Endothelial cell of umbilical vein (primary cell): ENCODE results near the gene ARHGAP21. TPM values are rescaled to one million over a fixed set of nuclear protein-coding genes. Genes with fewer than 3 reads are reported as not detected.

Experiments used
- BruUV-seq: library from RNA; stranded (reverse); fragments of 400-500 nt; replicated peaks from 2 replicates; lab custom pipeline; 2021; lab: Mats Ljungman, UMichigan
- CTCF ChIA-PET: fragments of 300-600, 350-600 bp; sonication (Branson Sonifier 250); formaldehyde crosslinking; loops from one replicate; lab custom pipeline; 2021; ENCODE audit warnings: antibody characterized with exemption, inconsistent platforms; lab: Charles Lee
- POLR2A ChIA-PET: fragments of 300-600, 350-600 bp; sonication (Branson Sonifier 250); formaldehyde crosslinking; loops from one replicate; lab custom pipeline; 2021; ENCODE audit warnings: antibody characterized with exemption, inconsistent platforms; lab: Charles Lee
- DNase-seq: peaks from one replicate; pipeline ENCODE4 v3.0.0-alpha.2; 2011; ENCODE audit warnings: low read depth, low spot score
- FAIRE-seq: peaks from 2 replicates; lab custom pipeline; 2011; peaks lifted over from hg19 to GRCh38; lab: Jason Lieb, UNC
- H2AFZ ChIP-seq: 2 replicates; pipeline ENCODE4 v1.6.0; 2012; ENCODE audit warnings: low read depth, low read length, control low read depth, inconsistent platforms
- H3K27ac ChIP-seq: 2 replicates; pipeline ENCODE4 v1.5.1; 2011; ENCODE audit warnings: low read depth, mild to moderate bottlenecking, control low read depth, low read length, moderate library complexity; ENCODE audit not compliant: insufficient read depth
- H3K27me3 ChIP-seq, 2 experiments: 2 replicates each; pipeline versions ENCODE4 v1.6.0 to v1.6.1; 2011; ENCODE audit warnings: low read length in 2 of 2, mixed read lengths in 1 of 2; ENCODE audit not compliant: control insufficient read depth in 2 of 2, insufficient read depth in 2 of 2
- H3K36me3 ChIP-seq, 2 experiments: 2 replicates in 1 of 2; 3 replicates in 1 of 2; pipeline ENCODE4 v1.5.1; 2011; ENCODE audit warnings: low read length in 2 of 2, mild to moderate bottlenecking in 1 of 2, moderate library complexity in 1 of 2; ENCODE audit not compliant: control insufficient read depth in 2 of 2, insufficient read depth in 2 of 2; ENCODE audit errors: extremely low read depth in 1 of 2
- H3K4me1 ChIP-seq: 3 replicates; pipeline ENCODE4 v1.5.1; 2011; ENCODE audit warnings: mild to moderate bottlenecking, low read length; ENCODE audit not compliant: control insufficient read depth, insufficient read depth; ENCODE audit errors: extremely low read depth
- H3K4me2 ChIP-seq: 2 replicates; pipeline ENCODE4 v1.6.1; 2011; ENCODE audit warnings: low read length, control low read depth, mixed read lengths; ENCODE audit not compliant: insufficient read depth
- H3K4me3 ChIP-seq, 3 experiments: fragments of 200-600 bp in 1 of 3; sonication (generic), shearing (Covaris generic) in 1 of 3; replicated peaks in 1 of 3; 2 replicates each; pipeline ENCODE4 v1.5.1; 2011 to 2016; ENCODE audit warnings: control low read depth in 3 of 3, low read length in 3 of 3, mild to moderate bottlenecking in 2 of 3, inconsistent platforms in 1 of 3, low read depth in 1 of 3, moderate library complexity in 1 of 3; ENCODE audit not compliant: insufficient read depth in 1 of 3
- H3K79me2 ChIP-seq: 2 replicates; pipeline ENCODE4 v1.6.0; 2012; ENCODE audit warnings: low read length, inconsistent platforms; ENCODE audit not compliant: control insufficient read depth, insufficient read depth
- H3K9ac ChIP-seq: replicated peaks from 2 replicates; pipeline ENCODE3; 2011; ENCODE audit warnings: low read length, control low read depth; ENCODE audit not compliant: insufficient read depth; ENCODE audit errors: extremely low read depth
- H3K9me1 ChIP-seq: replicated peaks from 3 replicates; pipeline ENCODE4 v1.6.0; 2011; ENCODE audit warnings: mild to moderate bottlenecking, low read length; ENCODE audit not compliant: control insufficient read depth, insufficient read depth; ENCODE audit errors: extremely low read depth
- H3K9me3 ChIP-seq: replicated peaks from 2 replicates; pipeline ENCODE4 v1.5.1; 2012; ENCODE audit warnings: low read length, inconsistent platforms; ENCODE audit not compliant: control insufficient read depth, insufficient read depth
- H4K20me1 ChIP-seq: replicated peaks from 2 replicates; pipeline ENCODE3; 2011; ENCODE audit warnings: mild to moderate bottlenecking, low read length; ENCODE audit not compliant: control insufficient read depth, insufficient read depth; ENCODE audit errors: extremely low read depth
- CTCF ChIP-seq, 2 donors: IDR thresholded peaks; 1 replicate in 1 of 2; 2 replicates in 1 of 2; pipeline ENCODE4 v1.5.1; 2011; ENCODE audit warnings: low read length in 2 of 2, mild to moderate bottlenecking in 2 of 2, moderate library complexity in 2 of 2, control low read depth in 1 of 2, inconsistent platforms in 1 of 2, low read depth in 1 of 2; ENCODE audit not compliant: insufficient read depth in 1 of 2; ENCODE audit errors: extremely low read depth in 1 of 2
- EZH2 ChIP-seq: IDR thresholded peaks from 2 replicates; pipeline ENCODE4 v1.6.1; 2012; ENCODE audit warnings: borderline replicate concordance, low read depth, mild to moderate bottlenecking, moderate library complexity, low read length, inconsistent platforms; ENCODE audit not compliant: severe bottlenecking
- FOS ChIP-seq: IDR thresholded peaks from 2 replicates; pipeline ENCODE4 v1.6.1; 2011; ENCODE audit warnings: mild to moderate bottlenecking, low read length, moderate library complexity, borderline replicate concordance; ENCODE audit not compliant: insufficient read depth
- GATA2 ChIP-seq: IDR thresholded peaks from 2 replicates; pipeline ENCODE4 v1.7.0; 2011; ENCODE audit warnings: low read depth, mild to moderate bottlenecking, moderate library complexity, mixed read lengths, low read length; ENCODE audit not compliant: insufficient read length, insufficient read depth
- JUN ChIP-seq: IDR thresholded peaks from 2 replicates; pipeline ENCODE4 v1.6.1; 2011; ENCODE audit warnings: borderline replicate concordance, low read depth; ENCODE audit not compliant: insufficient read length, insufficient read depth
- MAX ChIP-seq: IDR thresholded peaks from 2 replicates; pipeline ENCODE4 v1.6.1; 2011; ENCODE audit not compliant: insufficient read depth, insufficient read length
- MYC ChIP-seq: IDR thresholded peaks from one replicate; pipeline ENCODE4 v1.6.1; 2011; ENCODE audit warnings: mild to moderate bottlenecking, low read depth, low read length
- POLR2A ChIP-seq: IDR thresholded peaks from 2 replicates; pipeline ENCODE4 v1.6.1; 2012; ENCODE audit warnings: low read depth, mild to moderate bottlenecking, control low read depth, low read length
- POLR2AphosphoS5 ChIP-seq: IDR thresholded peaks from 2 replicates; pipeline ENCODE4 v1.6.1; 2012; ENCODE audit warnings: low read depth, mild to moderate bottlenecking, control low read depth, low read length, moderate library complexity; ENCODE audit not compliant: insufficient read depth
- dilution Hi-C: fragments of 300-500 bp; cut with MboI; formaldehyde crosslinking; loops from one replicate; pipeline ENCODE4 v1.15.0; 2019; ENCODE audit warnings: low sequenced_read_pairs; ENCODE audit not compliant: extremely low pct_ligation_motif_present
- intact Hi-C: fragments of 100-400 bp; cut with micrococcal nuclease; formaldehyde crosslinking; loops from one replicate; pipeline ENCODE4 v1.10.0; 2022
- polyA plus RNA-seq, 4 experiments: library from polyadenylated mRNA; depleted of rRNA in 3 of 4; stranded (reverse) in 3 of 4; unstranded in 1 of 4; fragments of >200 nt; gene quantifications; 2 replicates each; pipeline versions ENCODE4 v1.2.1 to v1.2.3, GENCODE V29; 2011 to 2012; ENCODE audit warnings: missing spikeins in 1 of 4
- total RNA-seq: library from RNA; stranded (reverse); gene quantifications from 2 replicates; pipeline ENCODE4 v1.2.3, GENCODE V29; 2021

ARHGAP21 gene
- total and polyA plus RNA-seq, 2 donors (not counting 3 experiments of a cell fraction or from before 2014, with no cell fraction given) = 29.5 to 97.8 TPM

GRCh38 chr10:24715246-24715769 is 8.4 kb downstream of the ARHGAP21 start:
- Histone ChIP-seq H3K79me2 (peaks cover 98% of the 10 kb centered on the region), H3K4me2 (no peak overlapping the region), H3K9me3 (no peaks in the 10 kb centered on the region), H3K27me3 (no peaks in the 10 kb centered on the region), H4K20me1 (peaks cover 21% of the 10 kb centered on the region), H3K4me1 (peaks cover 31% of the 10 kb centered on the region), H3K27ac (no peak overlapping the region), H3K9ac (no peak overlapping the region), H3K36me3 (peaks cover 0 to 1% of the 10 kb centered on the region in 2 experiments), H3K4me3 (no peak overlapping the region), H3K9me1 (no peaks in the 10 kb centered on the region), H2AFZ (no peak overlapping the region)
- TF ChIP-seq EZH2 (no peak), POLR2AphosphoS5 (no peak), FOS (no peak), JUN (no peak), MAX (no peak), MYC (no peak), GATA2 (no peak), CTCF (IDR thresholded peaks at IDR 0.05; ENCODE audit: extremely low read depth in 1 of 2, insufficient read depth in 1 of 2, low read depth in 1 of 2, low read length in 2 of 2) (no peak), POLR2A (no peak)
- ChIA-PET CTCF (no interaction called here), POLR2A (no interaction called here)
- intact Hi-C loops (no loop called here), dilution Hi-C loops (no loop called here)
- FAIRE-seq (no peak), DNase-seq (no peak)
- BruUV-seq = no TSS peak
